SIG-M5 (cell line): ENCODE data around the gene EFNA1.
A peak's percentile ranks its signal among the peaks of the same experiment; 100 is the strongest.

ENCODE experiments used
- DNase-seq: peaks from one replicate; lab custom pipeline; 2025; lab: John Stamatoyannopoulos, UW

The EFNA1 gene

GRCh38 chr1:155124503-155125463 is 2.9 kb upstream of the EFNA1 start:
- no peak for DNase-seq

GRCh38 chr1:155125511-155125945 is 2.1 kb upstream of the EFNA1 start:
- DNase-seq = no peak

- no peak for DNase-seq
Observed at GRCh38 chr1:155125946-155126555, 1.6 kb upstream of the EFNA1 start.

GRCh38 chr1:155126556-155127104 is 1.0 kb upstream of the EFNA1 start:
- no peak for DNase-seq

GRCh38 chr1:155127967-155128754 is 485 bp downstream of the EFNA1 start:
- DNase-seq = no peak

- no peak for DNase-seq
Observed at GRCh38 chr1:155128755-155129473, 1.2 kb downstream of the EFNA1 start.

- no peak for DNase-seq
Observed at GRCh38 chr1:155130272-155131006, 2.8 kb downstream of the EFNA1 start.

- no peak for DNase-seq
Observed at GRCh38 chr1:155131285-155131684, 3.6 kb downstream of the EFNA1 start.

- DNase-seq = no peak
Observed at GRCh38 chr1:155131856-155132255, 4.2 kb downstream of the EFNA1 start.

- no peak for DNase-seq
Observed at GRCh38 chr1:155133799-155134281, 6.2 kb downstream of the EFNA1 start.

- DNase-seq = no peak
Observed at GRCh38 chr1:155134322-155134721, 6.6 kb downstream of the EFNA1 start.

- no peak for DNase-seq
Observed at GRCh38 chr1:155134880-155135414, 7.3 kb downstream of the EFNA1 start.

GRCh38 chr1:155135415-155136028 is 7.8 kb downstream of the EFNA1 start, which contains the start of gene SLC50A1:
TSS of gene SLC50A1 (plus strand) at chr1:155135852. CDS start at chr1:155135912, 60 bp downstream.
- peak; percentile 79 for DNase-seq

- DNase-seq = no peak
Observed at GRCh38 chr1:155136748-155137147, 9.1 kb downstream of the EFNA1 start.

GRCh38 chr1:155137154-155137949 is 9.7 kb downstream of the EFNA1 start:
- no peak for DNase-seq

- DNase-seq = peak; percentile 35
Observed at GRCh38 chr1:155139895-155140629, 12.4 kb downstream of the EFNA1 start, which contains the start of gene DPM3. TSS of gene DPM3 (minus strand) at chr1:155140531. CDS start at chr1:155140240, 291 bp downstream.

- DNase-seq = no peak
Observed at GRCh38 chr1:155140630-155140953, 12.9 kb downstream of the EFNA1 start.

GRCh38 chr1:155141749-155142148 is 14.1 kb downstream of the EFNA1 start:
- DNase-seq = no peak
